ENCODE measurements around the gene METTL23. TPM values are rescaled to one million over a fixed set of nuclear protein-coding genes. Genes with fewer than 3 reads are reported as not detected.

The METTL23 gene
- total and polyA plus RNA-seq, 2 of the 8 experiments (the other 6 are each of a cell fraction or from before 2014, with no cell fraction given), result 36.1 to 60.2 TPM

DNA sequence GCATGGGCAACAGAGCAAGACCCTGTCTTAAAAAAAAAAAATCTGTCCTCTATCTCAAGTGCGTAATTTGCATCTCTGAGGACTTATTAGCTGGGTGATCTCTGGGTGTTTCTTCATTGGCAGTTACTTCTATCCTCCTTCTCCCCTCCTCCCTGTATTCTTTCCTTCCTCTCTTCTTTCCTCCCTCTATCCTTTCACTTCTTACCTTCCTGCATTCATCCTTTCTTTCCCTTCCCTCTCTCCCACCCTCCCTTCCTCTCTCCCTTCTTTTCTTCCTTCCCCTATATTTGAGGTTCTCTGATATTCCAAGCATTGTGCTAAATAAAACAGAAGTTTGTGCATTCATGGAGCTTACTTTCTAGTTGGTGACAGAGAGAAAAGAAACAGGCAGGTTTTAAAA lies 22.0 kb downstream of the METTL23 start:
- Histone ChIP-seq H3K4me3 (ENCODE audit: extremely low read depth in 1 of 4, insufficient read depth in 2 of 4, low read depth in 3 of 4, low read length in 4 of 4) (no peak overlapping the region), H2AFZ (ENCODE audit: low read length) (no peak overlapping the region), H2AK5ac (ENCODE audit: low read depth, low read length) (no peak overlapping the region), H3K27me3 (replicated peaks in 1 of 4; ENCODE audit: control insufficient read depth in 3 of 4, extremely low read depth in 1 of 4, insufficient read depth in 3 of 4, low read length in 3 of 4) (no peaks in the 10 kb centered on the region), H3K23ac (ENCODE audit: insufficient read length) (no peak overlapping the region), H3K4me2 (ENCODE audit: insufficient read depth in 1 of 2, low read depth in 2 of 2, low read length in 2 of 2) (no peak overlapping the region), H3K79me1 (ENCODE audit: low read depth, low read length) (no peaks in the 10 kb centered on the region), H3K9ac (replicated peaks in 1 of 4; ENCODE audit: extremely low read depth in 1 of 4, low read depth in 3 of 4, low read length in 3 of 4) (no peak overlapping the region), H3K56ac (replicated peaks; ENCODE audit: insufficient read length, low read depth, low read length) (no peak overlapping the region), H4K20me1 (replicated peaks in 1 of 2; ENCODE audit: control insufficient read depth in 1 of 2, insufficient read depth in 2 of 2, low read length in 2 of 2) (peaks cover 0 to 1% of the 10 kb centered on the region in 2 experiments), H3K18ac (ENCODE audit: extremely low read depth, low read length) (no peak overlapping the region), H2BK5ac (ENCODE audit: low read depth, low read length) (no peak overlapping the region), H2BK15ac (ENCODE audit: low read length) (no peak overlapping the region), H3K4me1 (replicated peaks in 1 of 4; ENCODE audit: control insufficient read depth in 3 of 4, insufficient read depth in 4 of 4, low read length in 3 of 4) (no peaks in the 10 kb centered on the region), H3K9me3 (ENCODE audit: insufficient read depth in 2 of 2, low read depth in 1 of 2, low read length in 1 of 2) (no peaks in the 10 kb centered on the region), H3K27ac (ENCODE audit: low read depth, low read length) (no peak overlapping the region), H2BK12ac (ENCODE audit: low read depth, low read length) (no peak overlapping the region), H3K23me2 (ENCODE audit: low read depth, low read length) (no peaks in the 10 kb centered on the region; the same call in 1 of the 2 replicates), H3K79me2 (ENCODE audit: control insufficient read depth in 1 of 2, insufficient read depth in 2 of 2, low read length in 2 of 2) (no peaks in the 10 kb centered on the region), H3K36me3 (ENCODE audit: control insufficient read depth in 2 of 4, insufficient read depth in 4 of 4, low read length in 3 of 4) (peaks cover 4 to 20% (median 11%) of the 10 kb centered on the region in 4 experiments; a peak in 6 of 8 replicates), H3K4ac (replicated peaks; ENCODE audit: insufficient read length, low read depth, low read length) (no peak overlapping the region), H4K8ac (ENCODE audit: extremely low read depth, insufficient read depth, low read length) (no peak overlapping the region), H4K5ac (ENCODE audit: insufficient read length, low read depth, low read length) (no peak overlapping the region), H2BK20ac (ENCODE audit: low read length) (no peak overlapping the region), H4K91ac (replicated peaks; ENCODE audit: insufficient read length, low read length) (no peak overlapping the region), H2BK120ac (replicated peaks; ENCODE audit: low read depth, low read length) (no peak overlapping the region), H3K14ac (ENCODE audit: insufficient read length) (no peak overlapping the region)
- WGBS, 2 experiments (ENCODE audit: extremely low coverage in 1 of 2, insufficient coverage in 1 of 2, insufficient read length in 1 of 2, insufficient replicate concordance in 2 of 2, low coverage in 1 of 2, low lambda C conversion rate in 2 of 2, missing lambda C conversion rate in 1 of 2), result 73% methylated on average over 1 of the region's 1 CpG; no CpG with 5 or more reads in 1 of the 2 experiments
- POLR2A ChIA-PET (ENCODE audit: partially characterized antibody), result interaction anchor here (0.8 to 1.2 kb wide), 2 partner anchors 11 to 14 kb away, joined by 3 to 4 read pairs; partner anchors contain the start of gene MFSD11
- no peak for FAIRE-seq
- TF ChIP-seq CHD1 (IDR thresholded peaks at IDR 0.05; ENCODE audit: low read depth, low read length), result no peak
- TF ChIP-seq SIN3A (conservative IDR thresholded peaks at IDR 0.05 in 1 of 2, IDR thresholded peaks at IDR 0.05 in 1 of 2; ENCODE audit: low read depth in 1 of 2, low read length in 2 of 2), result no peak
- TF ChIP-seq TCF12 (IDR thresholded peaks at IDR 0.05; ENCODE audit: low read depth, low read length), result no peak
- TF ChIP-seq, protein P1, sequence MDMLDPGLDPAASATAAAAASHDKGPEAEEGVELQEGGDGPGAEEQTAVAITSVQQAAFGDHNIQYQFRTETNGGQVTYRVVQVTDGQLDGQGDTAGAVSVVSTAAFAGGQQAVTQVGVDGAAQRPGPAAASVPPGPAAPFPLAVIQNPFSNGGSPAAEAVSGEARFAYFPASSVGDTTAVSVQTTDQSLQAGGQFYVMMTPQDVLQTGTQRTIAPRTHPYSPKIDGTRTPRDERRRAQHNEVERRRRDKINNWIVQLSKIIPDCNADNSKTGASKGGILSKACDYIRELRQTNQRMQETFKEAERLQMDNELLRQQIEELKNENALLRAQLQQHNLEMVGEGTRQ (IDR thresholded peaks at IDR 0.05; ENCODE audit: low read length), result no peak
- TF ChIP-seq CBX5 (IDR thresholded peaks at IDR 0.05; ENCODE audit: low read depth, low read length), result no peak
- TF ChIP-seq TBP (IDR thresholded peaks at IDR 0.05; ENCODE audit: low read depth, low read length), result no peak
- no peak for TF ChIP-seq RNF2 (IDR thresholded peaks at IDR 0.05; ENCODE audit: borderline replicate concordance, low read depth, low read length, missing control alignments, poor library complexity, severe bottlenecking)
- TF ChIP-seq RFX5 (IDR thresholded peaks at IDR 0.05; ENCODE audit: borderline replicate concordance, low read depth, low read length), result no peak
- TF ChIP-seq KDM1A (IDR thresholded peaks at IDR 0.05; ENCODE audit: borderline replicate concordance, low read length), result no peak
- TF ChIP-seq RXRA (IDR thresholded peaks at IDR 0.05; ENCODE audit: insufficient read depth, low read depth, low read length), result no peak
- no peak for TF ChIP-seq SP1 (IDR thresholded peaks at IDR 0.05; ENCODE audit: low read depth, low read length)
- DNase-seq (ENCODE audit: low read depth in 1 of 2, low spot score in 2 of 2), result no peak
- CTCF ChIA-PET (ENCODE audit: partially characterized antibody), result interaction anchor here (0.6 to 1.0 kb wide), 3 partner anchors 10 to 930 kb away, joined by 3 read pairs; no protein-coding TSS in a partner anchor
